Vagina (tissue), 2 donors: ENCODE results near the gene SAMD4A. TPM values are rescaled to one million over a fixed set of nuclear protein-coding genes. Genes with fewer than 3 reads are reported as not detected.

ENCODE experiments used
- DNase-seq, 2 donors: peaks; one replicate each; pipeline ENCODE4 v3.0.0-alpha.2; 2017; ENCODE audit errors: extremely low spot score in 2 of 2
- H3K27ac ChIP-seq: fragments of 200-600 bp; sonication (generic); one replicate; pipeline ENCODE4 v1.5.1; 2019
- H3K27me3 ChIP-seq: fragments of 200-600 bp; sonication (generic); one replicate; pipeline ENCODE4 v1.5.1; 2019
- H3K36me3 ChIP-seq, 2 donors: fragments of 200-600 bp; sonication (generic); one replicate each; pipeline ENCODE4 v1.5.1; 2017 to 2019
- H3K4me1 ChIP-seq: fragments of 200-600 bp; sonication (generic); one replicate; pipeline ENCODE4 v1.5.1; 2019
- H3K4me3 ChIP-seq, 2 donors: fragments of 200-600 bp; sonication (generic); 1 replicate in 1 of 2; 2 replicates in 1 of 2; pipeline ENCODE4 v1.5.1; 2016 to 2019
- H3K9me3 ChIP-seq: fragments of 200-600 bp; sonication (generic); one replicate; pipeline ENCODE4 v1.5.1; 2019
- POLR2A ChIP-seq, 2 donors: fragments of 450-650 bp; IDR thresholded peaks; one replicate each; pipeline ENCODE4 v1.6.1; 2017; ENCODE audit warnings: antibody characterized with exemption in 2 of 2, mild to moderate bottlenecking in 2 of 2, moderate library complexity in 2 of 2
- POLR2AphosphoS5 ChIP-seq, 2 donors: sonication (generic); formaldehyde crosslinking; IDR thresholded peaks; one replicate each; pipeline ENCODE4 v1.9.0; 2017; ENCODE audit warnings: antibody characterized with exemption in 2 of 2, mild to moderate bottlenecking in 2 of 2, low read depth in 1 of 2; ENCODE audit not compliant: insufficient read depth in 1 of 2
- intact Hi-C: fragments of 100-400 bp; cut with DNase I; formaldehyde crosslinking; loops from one replicate; pipeline ENCODE4 v1.15.1; 2023
- total RNA-seq: library from RNA; depleted of rRNA; stranded (reverse); fragments of >200 nt; gene quantifications from one replicate; pipeline ENCODE4 v1.2.3, GENCODE V29; 2016
- TF ChIP-seq, protein P1 (sequence below), 3 experiments: fragments of 450-650 bp in 2 of 3; fragments of 200-600 bp in 1 of 3; sonication (generic) in 1 of 3; IDR thresholded peaks; one replicate each; pipeline ENCODE4 v1.5.1; 2017 to 2019; ENCODE audit warnings: antibody characterized with exemption in 3 of 3, mild to moderate bottlenecking in 2 of 3, moderate library complexity in 2 of 3

The SAMD4A gene
- total RNA-seq, 1 donor from 2014 or later, result 43.0 TPM

GRCh38 chr14:54577494-54577893 is 10.6 kb downstream of the SAMD4A start:
- Histone ChIP-seq H3K4me1 (peaks cover 25% of the 10 kb centered on the region), H3K36me3 (peaks cover 0 to 3% of the 10 kb centered on the region in 2 donors), H3K9me3 (no peaks in the 10 kb centered on the region), H3K27ac (no peak overlapping the region), H3K4me3 (no peak overlapping the region), H3K27me3 (no peaks in the 10 kb centered on the region)
- no peak for DNase-seq
- intact Hi-C loops, result no loop called here
- TF ChIP-seq, protein P1, sequence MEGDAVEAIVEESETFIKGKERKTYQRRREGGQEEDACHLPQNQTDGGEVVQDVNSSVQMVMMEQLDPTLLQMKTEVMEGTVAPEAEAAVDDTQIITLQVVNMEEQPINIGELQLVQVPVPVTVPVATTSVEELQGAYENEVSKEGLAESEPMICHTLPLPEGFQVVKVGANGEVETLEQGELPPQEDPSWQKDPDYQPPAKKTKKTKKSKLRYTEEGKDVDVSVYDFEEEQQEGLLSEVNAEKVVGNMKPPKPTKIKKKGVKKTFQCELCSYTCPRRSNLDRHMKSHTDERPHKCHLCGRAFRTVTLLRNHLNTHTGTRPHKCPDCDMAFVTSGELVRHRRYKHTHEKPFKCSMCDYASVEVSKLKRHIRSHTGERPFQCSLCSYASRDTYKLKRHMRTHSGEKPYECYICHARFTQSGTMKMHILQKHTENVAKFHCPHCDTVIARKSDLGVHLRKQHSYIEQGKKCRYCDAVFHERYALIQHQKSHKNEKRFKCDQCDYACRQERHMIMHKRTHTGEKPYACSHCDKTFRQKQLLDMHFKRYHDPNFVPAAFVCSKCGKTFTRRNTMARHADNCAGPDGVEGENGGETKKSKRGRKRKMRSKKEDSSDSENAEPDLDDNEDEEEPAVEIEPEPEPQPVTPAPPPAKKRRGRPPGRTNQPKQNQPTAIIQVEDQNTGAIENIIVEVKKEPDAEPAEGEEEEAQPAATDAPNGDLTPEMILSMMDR (IDR thresholded peaks at IDR 0.05), result no peak
- TF ChIP-seq POLR2AphosphoS5 (IDR thresholded peaks at IDR 0.05; ENCODE audit: insufficient read depth in 1 of 2, low read depth in 1 of 2) (no peak), POLR2A (IDR thresholded peaks at IDR 0.05) (no peak)

DNA sequence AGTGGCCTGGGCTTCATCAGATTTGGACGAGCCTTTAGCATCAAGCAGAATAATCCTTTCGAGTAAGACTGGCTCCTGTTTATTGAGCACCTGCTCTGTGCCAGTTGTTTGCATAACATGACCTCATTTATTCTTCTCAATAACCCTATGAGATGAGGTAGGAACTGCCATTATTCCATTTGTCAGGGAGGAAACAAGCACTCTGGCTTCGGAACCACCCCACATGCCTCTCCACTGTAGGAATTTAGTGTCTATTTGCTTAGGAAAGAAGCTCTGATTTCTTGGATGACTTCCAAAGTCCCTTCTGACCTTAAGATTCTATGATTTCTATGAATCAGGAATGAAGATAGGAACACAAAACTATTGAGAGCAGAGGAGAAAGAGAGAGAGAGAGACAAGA is 11.0 kb downstream of the SAMD4A start:
- Histone ChIP-seq H3K4me1 (peaks cover 25% of the 10 kb centered on the region), H3K4me3 (no peak overlapping the region), H3K9me3 (no peaks in the 10 kb centered on the region), H3K36me3 (no peaks in the 10 kb centered on the region), H3K27me3 (no peaks in the 10 kb centered on the region), H3K27ac (no peak overlapping the region)
- TF ChIP-seq POLR2AphosphoS5 (IDR thresholded peaks at IDR 0.05; ENCODE audit: insufficient read depth in 1 of 2, low read depth in 1 of 2), result no peak
- TF ChIP-seq, protein P1 (IDR thresholded peaks at IDR 0.05), result no peak
- no peak for TF ChIP-seq POLR2A (IDR thresholded peaks at IDR 0.05)
- no peak for DNase-seq
- intact Hi-C loops, result no loop called here

GRCh38 chr14:54579621-54580020 is 12.7 kb downstream of the SAMD4A start:
- no peak for DNase-seq
- Histone ChIP-seq H3K9me3 (no peaks in the 10 kb centered on the region), H3K36me3 (no peaks in the 10 kb centered on the region), H3K27me3 (no peaks in the 10 kb centered on the region), H3K4me1 (peaks cover 25% of the 10 kb centered on the region), H3K4me3 (no peak overlapping the region), H3K27ac (no peak overlapping the region)
- TF ChIP-seq POLR2A (IDR thresholded peaks at IDR 0.05) (no peak), POLR2AphosphoS5 (IDR thresholded peaks at IDR 0.05; ENCODE audit: insufficient read depth in 1 of 2, low read depth in 1 of 2) (no peak)
- TF ChIP-seq, protein P1 (IDR thresholded peaks at IDR 0.05), result no peak
- intact Hi-C loops, result loop anchor here (1.0 kb wide), 1 partner anchor 26 kb away; no protein-coding TSS in a partner anchor

DNA sequence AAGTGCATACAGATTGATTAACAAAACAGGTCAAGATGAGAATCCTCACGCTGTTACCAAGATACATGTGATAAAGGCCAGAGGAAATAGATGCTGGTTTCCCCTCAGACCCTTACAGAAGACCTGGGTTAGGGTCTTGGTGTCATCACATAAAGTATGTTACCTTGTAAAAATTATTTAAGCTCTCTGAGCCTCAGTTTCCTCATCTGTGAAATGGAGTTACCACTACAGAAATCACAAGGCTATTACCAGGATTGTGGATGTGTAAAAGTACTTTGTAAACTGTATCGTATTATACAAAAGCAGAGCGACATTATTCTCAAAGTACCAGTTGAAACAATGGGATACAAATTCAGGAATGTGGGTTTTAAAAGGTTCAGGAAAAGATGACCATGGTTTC is 14.0 kb downstream of the SAMD4A start:
- intact Hi-C loops, result loop anchor here (1.0 kb wide), 1 partner anchor 24 kb away; no protein-coding TSS in a partner anchor
- H3K4me1 ChIP-seq, result peaks cover 18% of the 10 kb centered on the region

GRCh38 chr14:54582334-54582733 is 15.4 kb downstream of the SAMD4A start:
- no peak overlapping the region for H3K27ac ChIP-seq
- H3K4me3 ChIP-seq, result no peak overlapping the region
- DNase-seq, result no peak
- H3K9me3 ChIP-seq, result no peaks in the 10 kb centered on the region
- peaks cover 7% of the 10 kb centered on the region for H3K4me1 ChIP-seq
- intact Hi-C loops, result no loop called here
- TF ChIP-seq, protein P1 (IDR thresholded peaks at IDR 0.05), result no peak
- TF ChIP-seq POLR2A (IDR thresholded peaks at IDR 0.05), result no peak
- TF ChIP-seq POLR2AphosphoS5 (IDR thresholded peaks at IDR 0.05; ENCODE audit: insufficient read depth in 1 of 2, low read depth in 1 of 2), result no peak
- no peaks in the 10 kb centered on the region for H3K27me3 ChIP-seq
- H3K36me3 ChIP-seq, result no peaks in the 10 kb centered on the region

More for the DNA sequence above, 14.0 kb downstream of the SAMD4A start:
- Histone ChIP-seq H3K4me3 (no peak overlapping the region), H3K27me3 (no peaks in the 10 kb centered on the region), H3K27ac (no peak overlapping the region), H3K9me3 (no peaks in the 10 kb centered on the region), H3K36me3 (no peaks in the 10 kb centered on the region)
- DNase-seq, result no peak
- TF ChIP-seq POLR2A (IDR thresholded peaks at IDR 0.05) (no peak), POLR2AphosphoS5 (IDR thresholded peaks at IDR 0.05; ENCODE audit: insufficient read depth in 1 of 2, low read depth in 1 of 2) (no peak)
- TF ChIP-seq, protein P1 (IDR thresholded peaks at IDR 0.05), result no peak
